PC-9 (cell line): Measurements from ENCODE around the gene CRYZL1. TPM values are rescaled to one million over a fixed set of nuclear protein-coding genes. Genes with fewer than 3 reads are reported as not detected.
A peak's percentile ranks its signal among the peaks of the same experiment; 100 is the strongest.

ENCODE experiments used
- BruUV-seq: library from RNA; stranded (reverse); fragments of 400-500 nt; replicated peaks from 2 replicates; lab custom pipeline; 2021; lab: Mats Ljungman, UMichigan
- CTCF ChIA-PET: fragments of 300-600 bp; sonication (Branson Sonifier 250); formaldehyde crosslinking; loops from one replicate; lab custom pipeline; 2022; ENCODE audit warnings: antibody characterized with exemption; lab: Charles Lee
- POLR2A ChIA-PET: fragments of 300-600 bp; sonication (Branson Sonifier 250); formaldehyde crosslinking; loops from one replicate; lab custom pipeline; 2022; ENCODE audit warnings: antibody characterized with exemption; ENCODE audit not compliant: unreplicated experiment; lab: Charles Lee
- DNase-seq, 2 experiments: peaks; one replicate each; pipeline versions ENCODE4 v3.0.0 to v3.0.0-alpha.2; 2015 to 2022; ENCODE audit warnings: mixed read lengths in 1 of 2
- H2AFZ ChIP-seq: fragments of 200-600 bp; sonication (generic); 2 replicates; pipeline ENCODE4 v1.8.1; 2017; ENCODE audit warnings: antibody characterized with exemption
- H3F3A ChIP-seq: fragments of 200-600 bp; sonication (generic); 2 replicates; pipeline ENCODE4 v1.8.1; 2017; ENCODE audit warnings: antibody characterized with exemption, mild to moderate bottlenecking, low read depth; ENCODE audit not compliant: insufficient read depth
- H3K27ac ChIP-seq: fragments of 200-600 bp; sonication (generic); 2 replicates; pipeline ENCODE4 v1.6.1; 2016; ENCODE audit warnings: mixed run types
- H3K27me3 ChIP-seq: fragments of 200-600 bp; sonication (generic); 2 replicates; pipeline ENCODE4 v1.6.1; 2016; ENCODE audit warnings: low read depth, mixed run types; ENCODE audit not compliant: insufficient read depth
- H3K36me3 ChIP-seq: fragments of 200-600 bp; sonication (generic); 2 replicates; pipeline ENCODE4 v1.6.1; 2016; ENCODE audit warnings: low read depth, mixed run types
- H3K4me1 ChIP-seq: fragments of 200-600 bp; sonication (generic); replicated peaks from 2 replicates; pipeline ENCODE4 v1.6.1; 2016; ENCODE audit warnings: mixed run types; ENCODE audit not compliant: insufficient read depth
- H3K4me2 ChIP-seq: fragments of 200-600 bp; sonication (generic); 2 replicates; pipeline ENCODE4 v1.6.1; 2017; ENCODE audit warnings: mixed run types
- H3K4me3 ChIP-seq: fragments of 200-600 bp; sonication (generic); 2 replicates; pipeline ENCODE4 v1.6.1; 2016; ENCODE audit warnings: mixed run types
- H3K79me2 ChIP-seq: fragments of 200-600 bp; sonication (generic); 2 replicates; pipeline ENCODE4 v1.6.1; 2017; ENCODE audit warnings: low read depth, mixed run types
- H3K9me2 ChIP-seq: fragments of 200-600 bp; sonication (generic); 2 replicates; pipeline ENCODE4 v1.8.1; 2017; ENCODE audit warnings: mild to moderate bottlenecking; ENCODE audit not compliant: insufficient read depth
- H3K9me3 ChIP-seq: fragments of 200-600 bp; sonication (generic); 2 replicates; pipeline ENCODE4 v1.8.1; 2016; ENCODE audit warnings: low read depth; ENCODE audit not compliant: insufficient read depth
- H4K20me1 ChIP-seq: fragments of 200-600 bp; sonication (generic); 2 replicates; pipeline ENCODE4 v1.8.1; 2017; ENCODE audit not compliant: insufficient read depth
- CTCF ChIP-seq: fragments of 200-600 bp; sonication (generic); conservative IDR thresholded peaks from 2 replicates; pipeline ENCODE4 v1.6.1; 2017; ENCODE audit warnings: mixed run types, antibody characterized with exemption, mild to moderate bottlenecking, moderate library complexity
- EZH2 ChIP-seq: fragments of 200-600 bp; sonication (generic); IDR thresholded peaks from 2 replicates; pipeline ENCODE4 v1.8.0; 2017; ENCODE audit warnings: antibody characterized with exemption, low read depth
- intact Hi-C: fragments of 100-400 bp; cut with micrococcal nuclease; formaldehyde crosslinking; loops from one replicate; pipeline ENCODE4 v1.10.0; 2022; ENCODE audit not compliant: unreplicated experiment
- total RNA-seq: library from RNA; stranded (reverse); gene quantifications from 2 replicates; pipeline ENCODE4 v1.2.3, GENCODE V29; 2021

Gene CRYZL1
- total RNA-seq, 1 experiment from 2014 or later, result 22.4 TPM

- H3K9me3 ChIP-seq, result no peaks in the 10 kb centered on the region
- H3K79me2 ChIP-seq, result peaks cover 87% of the 10 kb centered on the region
- peaks cover 23% of the 10 kb centered on the region for H3F3A ChIP-seq
- H3K27me3 ChIP-seq, result no peaks in the 10 kb centered on the region
- peak within 1 kb of the TSS; percentile 92 for H3K4me3 ChIP-seq
- no peaks in the 10 kb centered on the region for H3K9me2 ChIP-seq
- intact Hi-C loops, result loop anchor here (2.0 to 5.0 kb wide), 3 partner anchors 47 to 161 kb away; partner anchors contain the start of genes DNAJC28 and DONSON
- POLR2A ChIA-PET, result interaction anchor here (0.6 kb wide), 2 partner anchors 62 to 1335 kb away, joined by 3 to 13 read pairs; partner anchors contain the start of gene TMEM50B
- peak within 1 kb of the TSS; percentile 98 for H3K27ac ChIP-seq
- peak within 1 kb of the TSS; percentile 94 for H3K4me2 ChIP-seq
- CTCF ChIA-PET, result no interaction called here
- peaks cover 40% of the 10 kb centered on the region for H4K20me1 ChIP-seq
- DNase-seq, result peak; percentile 62 to 76
- BruUV-seq, result TSS peak; percentile 53
- TF ChIP-seq EZH2, result no peak
- no peak for TF ChIP-seq CTCF
- H3K36me3 ChIP-seq, result peaks cover 16% of the 10 kb centered on the region
- H3K4me1 ChIP-seq, result peaks cover 31% of the 10 kb centered on the region
- H2AFZ ChIP-seq, result peak within 1 kb of the TSS; percentile 79
These were observed 99.5 kb downstream of the CRYZL1 start, which contains the start of gene GART for GRCh38 chr21:33541756-33542639. TSS of gene GART (minus strand) at chr21:33542117. CDS start at chr21:33539315, 2,802 bp downstream.

- Histone ChIP-seq H3F3A (peaks cover 23% of the 10 kb centered on the region), H2AFZ (peak overlapping the region; percentile 79), H3K9me2 (no peaks in the 10 kb centered on the region), H3K9me3 (no peaks in the 10 kb centered on the region), H3K27ac (peak overlapping the region; percentile 98), H4K20me1 (peaks cover 38% of the 10 kb centered on the region), H3K79me2 (peaks cover 79% of the 10 kb centered on the region), H3K4me2 (peak overlapping the region; percentile 82), H3K36me3 (peaks cover 20% of the 10 kb centered on the region; the same call in 1 of the 2 replicates), H3K27me3 (no peaks in the 10 kb centered on the region), H3K4me1 (peaks cover 31% of the 10 kb centered on the region), H3K4me3 (peak overlapping the region; percentile 92)
- intact Hi-C loops, result loop anchor here (5.0 kb wide), 1 partner anchor 49 kb away; the partner anchor contains the start of gene DNAJC28
- no TSS peak for BruUV-seq
- TF ChIP-seq EZH2 (no peak), CTCF (no peak)
- POLR2A ChIA-PET, result interaction anchor here (0.5 to 0.7 kb wide), 2 partner anchors 10 to 61 kb away, joined by 8 read pairs; partner anchors contain the start of gene TMEM50B
- DNase-seq, result peak in 1 of 2 experiments; percentile 4
- CTCF ChIA-PET, result no interaction called here
These were observed 100.3 kb downstream of the CRYZL1 start for GRCh38 chr21:33541105-33541711.

GRCh38 chr21:33540711-33541104 lies 100.8 kb downstream of the CRYZL1 start:
- TF ChIP-seq CTCF (no peak), EZH2 (no peak)
- H3K4me2 ChIP-seq, result peak overlapping the region; percentile 82
- no peaks in the 10 kb centered on the region for H3K27me3 ChIP-seq
- H3K36me3 ChIP-seq, result peaks cover 24% of the 10 kb centered on the region; the same call in 1 of the 2 replicates
- H3K4me3 ChIP-seq, result peak overlapping the region; percentile 92
- no peaks in the 10 kb centered on the region for H3K9me2 ChIP-seq
- H3K79me2 ChIP-seq, result peaks cover 77% of the 10 kb centered on the region
- H3K9me3 ChIP-seq, result no peaks in the 10 kb centered on the region
- intact Hi-C loops, result loop anchor here (5.0 kb wide), 1 partner anchor 48 kb away; the partner anchor contains the start of gene DNAJC28
- H3K4me1 ChIP-seq, result peaks cover 28% of the 10 kb centered on the region
- CTCF ChIA-PET, result no interaction called here
- H2AFZ ChIP-seq, result no peak overlapping the region
- BruUV-seq, result no TSS peak
- POLR2A ChIA-PET, result interaction anchor here (0.5 to 0.7 kb wide), 2 partner anchors 10 to 61 kb away, joined by 8 read pairs; partner anchors contain the start of gene TMEM50B
- H3K27ac ChIP-seq, result peak overlapping the region; percentile 98
- H4K20me1 ChIP-seq, result peaks cover 35% of the 10 kb centered on the region
- H3F3A ChIP-seq, result peaks cover 23% of the 10 kb centered on the region
- no peak for DNase-seq
